Measurements from ENCODE around the gene CFAP91. TPM values are rescaled to one million over a fixed set of nuclear protein-coding genes. Genes with fewer than 3 reads are reported as not detected.

Gene CFAP91
- total RNA-seq, result 1 to 10 TPM in 3 of 4 donors, under 1 TPM in 1; 0.34 to 9.5 (median 1.9) TPM

DNA sequence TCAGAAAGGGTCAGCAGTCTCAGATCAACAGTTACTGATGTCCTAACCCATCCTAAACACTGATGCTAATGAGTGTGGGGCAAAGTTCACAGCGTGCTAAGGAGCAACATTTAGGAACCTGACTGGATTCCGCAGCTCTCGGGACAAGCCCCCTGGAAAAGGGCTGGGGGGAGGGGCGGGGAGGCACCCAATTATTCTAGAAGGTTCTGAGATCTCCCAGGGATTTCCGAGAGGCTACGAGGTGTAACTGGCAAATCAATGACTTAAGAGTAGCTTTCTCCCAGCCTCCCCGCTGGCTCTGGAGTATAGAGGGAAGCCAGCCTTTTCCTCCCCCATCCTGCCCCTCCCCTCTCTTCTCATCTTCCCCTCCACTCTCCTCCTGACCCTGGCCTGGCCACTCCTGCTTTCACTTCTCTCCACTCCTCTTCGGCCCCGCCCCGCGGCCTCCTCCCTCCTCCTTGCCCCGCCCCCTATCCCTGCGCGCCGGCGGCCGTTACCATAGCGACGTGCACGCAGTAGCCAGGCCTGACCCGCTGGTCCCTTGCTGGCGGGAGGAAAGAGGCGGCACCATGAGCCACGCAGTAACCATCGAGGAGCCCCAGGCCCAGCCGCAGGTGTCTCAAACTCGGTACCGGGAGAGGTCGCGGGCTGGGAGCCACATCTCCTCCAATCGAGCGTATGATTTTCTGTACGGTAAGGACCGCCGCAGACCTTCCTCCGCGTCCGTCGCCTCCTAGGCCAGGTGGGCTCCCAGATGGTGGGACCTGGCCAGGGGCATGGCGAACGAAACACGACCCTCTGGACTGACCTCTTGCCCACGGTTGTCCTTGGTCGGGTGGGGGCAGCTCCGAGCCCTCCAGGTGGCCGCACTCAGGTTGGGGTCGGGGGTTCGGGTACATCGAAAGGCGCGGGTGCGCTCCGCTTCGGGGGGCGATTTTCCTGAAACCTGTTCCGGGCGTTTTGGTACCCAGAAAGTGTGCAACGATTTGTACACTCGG lies at the start of gene CFAP91:
CFAP91 (plus strand) TSS at position 493 of the 998 bp plus-strand sequence; CDS start at position 570, 77 bp downstream.
- no peaks in the 10 kb centered on the region for H3K27me3 ChIP-seq
- 5% methylated on average over 44 of the region's 59 CpGs for WGBS
- no peaks in the 10 kb centered on the region for H3K36me3 ChIP-seq
- H3K4me1 ChIP-seq, result peaks cover 20% of the 10 kb centered on the region
- H3K9me3 ChIP-seq, result no peaks in the 10 kb centered on the region
- TF ChIP-seq POLR2A (IDR thresholded peaks at IDR 0.05) (no peak), POLR2AphosphoS5 (IDR thresholded peaks at IDR 0.05) (no peak), EP300 (IDR thresholded peaks at IDR 0.05) (no peak)
- TF ChIP-seq, protein P1, sequence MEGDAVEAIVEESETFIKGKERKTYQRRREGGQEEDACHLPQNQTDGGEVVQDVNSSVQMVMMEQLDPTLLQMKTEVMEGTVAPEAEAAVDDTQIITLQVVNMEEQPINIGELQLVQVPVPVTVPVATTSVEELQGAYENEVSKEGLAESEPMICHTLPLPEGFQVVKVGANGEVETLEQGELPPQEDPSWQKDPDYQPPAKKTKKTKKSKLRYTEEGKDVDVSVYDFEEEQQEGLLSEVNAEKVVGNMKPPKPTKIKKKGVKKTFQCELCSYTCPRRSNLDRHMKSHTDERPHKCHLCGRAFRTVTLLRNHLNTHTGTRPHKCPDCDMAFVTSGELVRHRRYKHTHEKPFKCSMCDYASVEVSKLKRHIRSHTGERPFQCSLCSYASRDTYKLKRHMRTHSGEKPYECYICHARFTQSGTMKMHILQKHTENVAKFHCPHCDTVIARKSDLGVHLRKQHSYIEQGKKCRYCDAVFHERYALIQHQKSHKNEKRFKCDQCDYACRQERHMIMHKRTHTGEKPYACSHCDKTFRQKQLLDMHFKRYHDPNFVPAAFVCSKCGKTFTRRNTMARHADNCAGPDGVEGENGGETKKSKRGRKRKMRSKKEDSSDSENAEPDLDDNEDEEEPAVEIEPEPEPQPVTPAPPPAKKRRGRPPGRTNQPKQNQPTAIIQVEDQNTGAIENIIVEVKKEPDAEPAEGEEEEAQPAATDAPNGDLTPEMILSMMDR (IDR thresholded peaks at IDR 0.05), result no peak
- H3K27ac ChIP-seq, result no peak within 1 kb of the TSS
- DNase-seq (ENCODE audit: low spot score in 2 of 2), result peak; percentile 97 to 98
- H3K4me3 ChIP-seq, result peak within 1 kb of the TSS; percentile 53

DNA sequence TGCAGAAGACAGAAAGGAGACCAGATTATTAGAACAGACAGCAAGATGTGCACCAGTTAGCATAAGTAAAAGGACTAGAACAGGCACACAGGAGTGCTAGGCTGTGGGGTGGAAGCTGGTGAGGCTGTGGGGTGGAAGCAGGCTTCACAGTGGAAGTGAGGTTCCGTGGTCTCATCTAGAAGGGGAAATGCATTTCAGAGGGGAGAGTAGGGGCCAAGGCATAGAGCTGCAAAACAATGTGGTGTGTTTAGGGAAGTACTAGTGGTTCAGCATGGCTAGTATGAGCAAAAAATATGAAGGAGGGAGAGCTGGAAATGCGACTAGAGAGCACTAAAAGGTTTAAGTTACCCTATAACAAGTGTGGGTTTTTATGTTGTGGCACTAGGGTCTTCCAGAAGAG lies 48.9 kb upstream of the CFAP91 start:
- 37% methylated on average over 2 of the region's 2 CpGs for WGBS
- Histone ChIP-seq H3K27me3 (no peaks in the 10 kb centered on the region), H3K4me1 (no peaks in the 10 kb centered on the region), H3K27ac (no peak overlapping the region), H3K4me3 (no peak overlapping the region), H3K9me3 (no peaks in the 10 kb centered on the region), H3K36me3 (no peaks in the 10 kb centered on the region)
- no peak for TF ChIP-seq EP300 (IDR thresholded peaks at IDR 0.05)
- TF ChIP-seq POLR2AphosphoS5 (IDR thresholded peaks at IDR 0.05), result no peak
- TF ChIP-seq, protein P1 (IDR thresholded peaks at IDR 0.05), result no peak
- TF ChIP-seq POLR2A (IDR thresholded peaks at IDR 0.05), result no peak
- no peak for DNase-seq (ENCODE audit: low spot score in 2 of 2)

DNA sequence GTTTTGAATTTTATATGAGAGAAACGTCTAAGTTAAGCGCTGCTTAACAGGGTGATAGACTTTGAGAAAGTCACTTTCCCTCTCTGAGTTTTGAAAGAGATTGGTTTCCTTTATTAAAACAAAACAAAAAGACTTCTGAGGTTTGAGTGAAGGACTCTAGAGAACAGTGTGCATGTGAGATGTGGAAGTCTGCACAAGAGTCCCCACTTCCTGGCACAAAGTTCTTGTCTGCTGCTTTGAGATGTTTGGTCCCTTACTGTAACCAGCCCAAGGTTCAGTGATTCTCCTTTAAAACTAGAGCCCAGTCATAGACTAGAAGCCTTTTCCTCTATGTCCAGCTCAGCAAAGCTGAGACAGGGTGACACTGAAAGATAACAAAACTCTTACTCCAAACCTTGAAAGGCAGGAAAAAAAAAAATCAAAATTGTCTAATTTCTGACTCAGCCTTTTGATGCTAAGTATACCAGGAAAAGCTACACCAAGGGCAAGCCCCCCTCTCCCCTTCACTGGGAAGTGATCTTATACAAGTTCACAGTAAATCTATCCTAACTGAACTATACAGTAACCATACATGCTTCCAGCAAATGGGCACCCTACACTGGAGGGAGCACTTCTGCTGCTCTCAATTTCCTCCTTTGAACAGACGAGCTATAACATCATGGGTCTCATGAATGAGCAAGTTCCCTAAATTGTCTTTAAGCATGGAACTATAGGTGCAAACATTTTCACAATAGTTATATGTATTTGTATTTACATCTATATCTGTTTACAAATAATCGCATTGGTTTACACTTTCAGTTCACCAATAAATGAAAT lies 44.7 kb upstream of the CFAP91 start:
- Histone ChIP-seq H3K27ac (no peak overlapping the region), H3K9me3 (no peaks in the 10 kb centered on the region), H3K4me1 (peaks cover 4% of the 10 kb centered on the region), H3K4me3 (no peak overlapping the region), H3K36me3 (no peaks in the 10 kb centered on the region), H3K27me3 (no peaks in the 10 kb centered on the region)
- no peak for DNase-seq (ENCODE audit: low spot score in 2 of 2)
- WGBS, result 82% methylated on average over 4 of the region's 4 CpGs
- TF ChIP-seq POLR2AphosphoS5 (IDR thresholded peaks at IDR 0.05) (no peak), EP300 (IDR thresholded peaks at IDR 0.05) (no peak), POLR2A (IDR thresholded peaks at IDR 0.05) (no peak)
- TF ChIP-seq, protein P1 (IDR thresholded peaks at IDR 0.05), result no peak

DNA sequence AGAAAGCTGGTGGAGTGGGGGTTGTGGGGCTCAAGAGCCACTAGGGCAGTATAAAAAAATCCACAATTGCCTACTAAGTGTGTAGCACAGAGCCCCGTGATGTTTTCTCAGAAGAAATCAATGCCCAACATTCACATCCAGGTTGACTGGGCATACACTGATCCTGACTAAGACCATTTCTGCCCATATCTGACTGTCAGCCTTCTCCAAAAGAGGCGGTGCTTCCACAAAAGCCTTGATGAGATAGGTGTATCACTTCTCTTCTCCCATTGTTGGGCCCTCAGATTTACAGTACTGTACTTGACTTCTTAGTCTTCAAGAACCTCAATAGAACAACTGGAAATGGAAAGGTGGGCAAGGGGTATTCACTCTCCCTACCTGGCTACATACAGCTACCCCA lies 43.8 kb upstream of the CFAP91 start:
- TF ChIP-seq, protein P1 (IDR thresholded peaks at IDR 0.05), result no peak
- TF ChIP-seq EP300 (IDR thresholded peaks at IDR 0.05) (no peak), POLR2AphosphoS5 (IDR thresholded peaks at IDR 0.05) (no peak), POLR2A (IDR thresholded peaks at IDR 0.05) (no peak)
- 96% methylated on average over 2 of the region's 2 CpGs for WGBS

More for the DNA sequence above, 43.8 kb upstream of the CFAP91 start:
- no peaks in the 10 kb centered on the region for H3K36me3 ChIP-seq
- peaks cover 4% of the 10 kb centered on the region for H3K4me1 ChIP-seq
- H3K27me3 ChIP-seq, result no peaks in the 10 kb centered on the region
- no peaks in the 10 kb centered on the region for H3K9me3 ChIP-seq
- DNase-seq (ENCODE audit: low spot score in 2 of 2), result no peak
- H3K4me3 ChIP-seq, result no peak overlapping the region
- H3K27ac ChIP-seq, result no peak overlapping the region

All from suprapubic skin (tissue), 4 donors.